Breast epithelium (tissue), 3 donors: ENCODE measurements around the gene XPNPEP1.

ENCODE experiments used
- CTCF ChIP-seq, 3 donors: fragments of 450-650 bp; IDR thresholded peaks; one replicate each; pipeline ENCODE4 v1.5.1; 2016 to 2017; ENCODE audit warnings: antibody characterized with exemption in 3 of 3, mild to moderate bottlenecking in 3 of 3, moderate library complexity in 3 of 3
- POLR2A ChIP-seq: fragments of 450-650 bp; IDR thresholded peaks from one replicate; pipeline ENCODE4 v1.6.1; 2016; ENCODE audit warnings: antibody characterized with exemption, mild to moderate bottlenecking, moderate library complexity

DNA sequence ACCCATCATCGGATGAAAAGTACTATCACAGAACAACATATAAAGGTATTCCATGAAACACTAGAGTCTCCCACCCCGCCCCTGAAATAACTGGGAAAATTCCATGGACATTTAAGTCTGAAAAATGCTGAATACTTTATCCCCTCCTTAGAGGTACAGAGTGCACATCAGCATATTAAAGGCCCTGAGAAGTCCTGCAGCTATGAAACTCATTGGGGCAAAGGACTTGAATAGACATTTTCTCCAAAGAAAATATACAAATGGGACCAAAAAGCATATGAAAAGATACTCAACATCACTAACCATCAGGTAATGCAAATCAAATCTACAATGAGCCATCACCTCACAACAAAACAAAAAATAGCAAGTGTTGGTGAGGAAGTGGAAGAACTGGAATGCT lies 18.9 kb downstream of the XPNPEP1 start:
- no peak for TF ChIP-seq CTCF (IDR thresholded peaks at IDR 0.05)
- no peak for TF ChIP-seq POLR2A
